Skeletal muscle satellite cell (primary cell): ENCODE measurements around the gene CA12.
A peak's percentile ranks its signal among the peaks of the same experiment; 100 is the strongest.

Experiments used
- H3K27me3 ChIP-seq: 2 replicates; pipeline ENCODE4 v1.7.0; 2013; ENCODE audit warnings: low read length; ENCODE audit not compliant: control insufficient read depth, insufficient read depth
- H3K36me3 ChIP-seq: 2 replicates; pipeline ENCODE4 v1.7.0; 2013; ENCODE audit warnings: mild to moderate bottlenecking, control low read depth, low read length; ENCODE audit not compliant: insufficient read depth
- H3K4me1 ChIP-seq: 2 replicates; pipeline ENCODE4 v1.7.0; 2013; ENCODE audit warnings: low read length; ENCODE audit not compliant: control insufficient read depth, insufficient read depth
- H3K4me2 ChIP-seq: 2 replicates; pipeline ENCODE4 v1.7.0; 2013; ENCODE audit warnings: mild to moderate bottlenecking, low read length
- H3K4me3 ChIP-seq: 2 replicates; pipeline ENCODE4 v1.7.0; 2013; ENCODE audit warnings: low read length
- H3K9ac ChIP-seq: 2 replicates; pipeline ENCODE4 v1.7.0; 2013; ENCODE audit warnings: mild to moderate bottlenecking, low read depth, low read length, moderate library complexity
- H3K9me3 ChIP-seq: replicated peaks from 2 replicates; pipeline ENCODE4 v1.7.0; 2013; ENCODE audit warnings: mild to moderate bottlenecking, control low read depth, low read length

The CA12 gene

GRCh38 chr15:63372018-63372705, 9.5 kb downstream of the CA12 start:
- Histone ChIP-seq H3K27me3 (no peaks in the 10 kb centered on the region), H3K4me2 (peak overlapping the region; percentile 81), H3K4me3 (peak overlapping the region; percentile 56), H3K9ac (peak overlapping the region; percentile 70), H3K4me1 (peaks cover 55% of the 10 kb centered on the region), H3K36me3 (peaks cover 4% of the 10 kb centered on the region), H3K9me3 (no peaks in the 10 kb centered on the region)

DNA sequence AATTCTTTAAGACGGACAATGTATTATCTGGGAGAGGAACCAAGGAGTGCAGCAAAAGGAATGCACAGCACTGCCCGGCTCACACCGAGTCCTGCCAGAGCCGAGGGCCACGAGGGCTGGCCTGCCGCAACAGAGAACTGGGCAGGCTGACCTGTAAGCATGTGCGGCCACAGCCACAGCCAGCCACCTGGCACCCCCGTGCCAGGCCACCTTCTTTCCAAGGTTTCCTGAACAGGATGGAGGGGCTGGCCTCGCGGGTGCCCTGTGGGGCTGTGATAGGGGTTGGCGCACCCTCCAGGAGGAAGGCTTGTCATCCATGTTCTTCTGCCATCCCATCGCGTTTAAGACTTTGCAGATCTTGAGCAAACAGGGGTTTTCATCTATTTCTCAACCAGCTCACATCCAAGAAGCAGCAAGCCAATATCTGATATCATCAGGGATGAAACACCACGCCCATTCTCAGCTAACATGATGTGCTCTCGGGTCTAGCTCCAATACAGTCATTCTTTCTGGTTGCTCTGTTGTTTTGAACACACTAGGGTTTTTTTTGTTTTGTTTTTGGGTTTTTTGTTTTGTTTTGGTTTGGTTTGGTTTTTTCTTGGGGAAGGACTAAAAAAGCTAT, 10.2 kb downstream of the CA12 start:
- peak overlapping the region; percentile 56 for H3K4me3 ChIP-seq
- peak overlapping the region; percentile 70 for H3K9ac ChIP-seq
- H3K27me3 ChIP-seq: no peaks in the 10 kb centered on the region
- peaks cover 55% of the 10 kb centered on the region for H3K4me1 ChIP-seq
- H3K4me2 ChIP-seq: peak overlapping the region; percentile 81
- no peaks in the 10 kb centered on the region for H3K9me3 ChIP-seq
- H3K36me3 ChIP-seq: peaks cover 4% of the 10 kb centered on the region

DNA sequence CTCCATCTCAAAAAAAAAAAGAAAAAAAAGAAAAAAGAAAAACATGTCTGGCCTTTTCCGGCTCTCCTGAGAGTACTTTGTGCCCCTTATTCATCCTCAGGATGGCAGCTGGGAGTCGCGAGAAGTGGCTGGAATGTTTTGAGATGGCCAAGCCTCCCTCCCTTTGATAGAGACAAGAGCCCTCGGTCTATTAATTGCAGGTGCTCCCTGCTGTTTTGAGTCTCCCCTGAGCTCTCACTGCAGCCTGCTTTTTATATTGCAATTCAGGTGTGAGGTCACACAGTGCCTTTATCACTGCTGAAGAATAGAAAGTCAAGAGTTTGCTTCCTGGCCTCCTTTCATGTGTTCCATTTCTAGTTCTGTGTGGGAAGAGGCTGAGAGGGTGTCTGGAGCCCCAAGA, 10.9 kb downstream of the CA12 start:
- no peak overlapping the region for H3K4me2 ChIP-seq
- H3K9me3 ChIP-seq: no peaks in the 10 kb centered on the region
- peaks cover 49% of the 10 kb centered on the region for H3K4me1 ChIP-seq
- no peaks in the 10 kb centered on the region for H3K27me3 ChIP-seq
- H3K9ac ChIP-seq: no peak overlapping the region
- no peak overlapping the region for H3K4me3 ChIP-seq
- H3K36me3 ChIP-seq: peaks cover 4% of the 10 kb centered on the region

DNA sequence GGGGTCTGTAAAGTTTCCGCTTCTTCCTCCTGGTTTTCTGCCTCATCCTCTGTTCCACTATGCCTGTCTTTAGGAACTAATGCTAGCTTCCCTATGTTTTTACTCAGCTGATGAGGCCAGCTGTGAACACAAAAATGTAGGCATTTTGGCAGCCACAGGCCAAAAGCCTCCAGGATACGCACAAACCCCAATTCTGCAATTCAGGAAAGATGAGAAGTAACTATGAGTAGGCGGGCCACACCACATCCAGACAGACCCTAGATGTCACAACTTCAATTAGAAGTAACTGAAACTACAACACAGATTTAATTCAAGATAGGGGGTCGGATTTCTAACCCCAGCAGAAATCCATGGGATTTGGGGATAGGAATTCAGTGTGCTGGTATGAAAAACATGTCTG, 11.9 kb downstream of the CA12 start:
- no peaks in the 10 kb centered on the region for H3K9me3 ChIP-seq
- H3K4me2 ChIP-seq: no peak overlapping the region
- no peak overlapping the region for H3K4me3 ChIP-seq
- no peaks in the 10 kb centered on the region for H3K27me3 ChIP-seq
- H3K9ac ChIP-seq: no peak overlapping the region
- peaks cover 4% of the 10 kb centered on the region for H3K36me3 ChIP-seq
- H3K4me1 ChIP-seq: peaks cover 39% of the 10 kb centered on the region

DNA sequence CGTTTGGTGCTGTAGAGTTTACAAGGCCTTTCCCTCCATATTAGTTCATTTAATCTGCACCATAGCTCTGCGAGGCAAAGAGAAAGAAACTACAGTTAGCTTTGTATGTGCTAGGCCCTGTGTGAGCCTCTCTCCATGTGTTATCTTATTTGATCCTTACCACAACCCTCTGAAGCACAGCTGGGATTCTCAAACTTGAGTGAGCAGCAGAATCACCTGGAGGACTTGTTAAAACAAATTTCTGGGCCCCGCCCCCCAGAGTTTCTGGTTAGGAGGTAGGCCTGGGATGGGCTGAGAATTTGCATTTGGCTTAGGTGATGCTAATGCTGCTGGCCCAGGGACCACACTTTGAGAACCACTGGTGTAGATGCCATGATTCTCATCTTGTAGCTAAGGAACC, 12.3 kb downstream of the CA12 start:
- Histone ChIP-seq H3K36me3 (peaks cover 4% of the 10 kb centered on the region), H3K27me3 (no peaks in the 10 kb centered on the region), H3K4me2 (no peak overlapping the region), H3K4me3 (no peak overlapping the region), H3K4me1 (peaks cover 34% of the 10 kb centered on the region), H3K9me3 (no peaks in the 10 kb centered on the region), H3K9ac (no peak overlapping the region)

- Histone ChIP-seq H3K9ac (no peak overlapping the region), H3K4me1 (peaks cover 26% of the 10 kb centered on the region), H3K4me3 (no peak overlapping the region), H3K36me3 (peaks cover 4% of the 10 kb centered on the region), H3K9me3 (no peaks in the 10 kb centered on the region), H3K27me3 (no peaks in the 10 kb centered on the region), H3K4me2 (no peak overlapping the region)
Measured at GRCh38 chr15:63368503-63368902, 13.1 kb downstream of the CA12 start.

DNA sequence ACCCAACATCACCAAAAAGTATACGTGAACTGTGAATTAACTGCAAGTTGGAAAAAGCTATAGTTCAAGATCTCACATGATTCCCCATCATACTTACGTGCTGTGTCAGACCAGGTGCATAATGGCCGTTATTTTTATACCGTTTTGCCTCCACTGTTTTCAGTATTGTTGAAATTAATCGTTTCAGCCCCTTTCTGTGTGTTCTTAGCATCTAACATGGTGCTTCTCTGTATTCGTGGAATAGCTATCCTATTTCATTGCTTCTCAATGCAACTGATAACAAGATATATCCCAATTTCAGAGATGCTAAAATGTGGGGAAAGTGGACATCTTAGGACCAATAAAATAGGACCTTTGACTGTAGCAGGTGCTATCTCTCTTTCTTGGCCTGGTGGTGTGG, 13.7 kb downstream of the CA12 start:
- Histone ChIP-seq H3K4me1 (peaks cover 20% of the 10 kb centered on the region), H3K9ac (no peak overlapping the region), H3K27me3 (no peaks in the 10 kb centered on the region), H3K9me3 (no peaks in the 10 kb centered on the region), H3K36me3 (peaks cover 4% of the 10 kb centered on the region), H3K4me3 (no peak overlapping the region), H3K4me2 (no peak overlapping the region)

GRCh38 chr15:63367390-63367789, 14.3 kb downstream of the CA12 start:
- H3K4me1 ChIP-seq: peaks cover 15% of the 10 kb centered on the region
- H3K9me3 ChIP-seq: no peaks in the 10 kb centered on the region
- peaks cover 4% of the 10 kb centered on the region for H3K36me3 ChIP-seq
- no peak overlapping the region for H3K9ac ChIP-seq
- no peaks in the 10 kb centered on the region for H3K27me3 ChIP-seq
- no peak overlapping the region for H3K4me2 ChIP-seq
- no peak overlapping the region for H3K4me3 ChIP-seq

DNA sequence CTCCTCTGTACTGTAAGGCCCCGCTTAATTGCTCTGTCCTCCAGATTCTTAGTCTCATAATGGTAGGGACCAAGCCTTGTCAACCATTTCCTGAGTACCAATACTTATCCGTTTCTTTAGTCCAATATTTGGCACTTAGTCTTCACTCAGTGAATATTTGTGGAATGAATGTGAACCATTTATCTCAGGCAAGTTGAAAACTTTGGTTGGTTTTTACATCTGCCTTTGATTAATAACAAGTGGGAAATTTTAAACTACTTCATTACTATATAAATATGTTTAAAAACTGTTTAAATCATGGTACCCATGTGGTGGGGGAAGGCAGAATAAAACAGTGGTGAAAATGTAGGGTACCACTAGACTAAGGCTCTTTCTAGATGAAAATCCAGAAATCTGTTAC, 15.2 kb downstream of the CA12 start:
- Histone ChIP-seq H3K9ac (no peak overlapping the region), H3K9me3 (no peaks in the 10 kb centered on the region), H3K4me1 (peaks cover 7% of the 10 kb centered on the region), H3K27me3 (no peaks in the 10 kb centered on the region), H3K4me2 (no peak overlapping the region), H3K4me3 (no peak overlapping the region), H3K36me3 (peaks cover 4% of the 10 kb centered on the region)

DNA sequence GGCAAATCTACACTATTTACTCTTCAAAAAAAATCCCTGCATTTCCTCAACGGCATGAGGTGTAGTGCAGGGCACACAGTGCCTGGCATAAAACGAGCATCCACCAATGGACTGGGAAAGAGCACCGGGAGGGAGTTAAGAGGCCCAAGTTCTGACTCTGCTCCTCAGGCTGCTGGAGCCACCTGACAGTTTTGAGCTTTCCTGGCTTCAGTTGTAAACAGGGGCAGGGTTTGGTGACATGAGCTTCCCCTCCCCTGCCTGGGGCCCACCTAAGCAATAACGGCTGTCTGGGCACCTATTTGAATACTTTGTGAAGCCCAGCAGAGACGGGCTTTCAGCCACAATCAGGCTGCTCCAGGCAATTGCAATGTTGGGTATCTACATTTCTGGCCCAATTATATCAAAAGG, 16.4 kb downstream of the CA12 start:
- Histone ChIP-seq H3K4me3 (no peak overlapping the region), H3K4me1 (no peaks in the 10 kb centered on the region), H3K27me3 (no peaks in the 10 kb centered on the region), H3K9me3 (no peaks in the 10 kb centered on the region), H3K4me2 (no peak overlapping the region), H3K36me3 (peaks cover 4% of the 10 kb centered on the region), H3K9ac (no peak overlapping the region)

GRCh38 chr15:63364399-63365272, 17.0 kb downstream of the CA12 start:
- H3K4me2 ChIP-seq: no peak overlapping the region
- no peak overlapping the region for H3K9ac ChIP-seq
- H3K4me3 ChIP-seq: no peak overlapping the region
- H3K9me3 ChIP-seq: no peaks in the 10 kb centered on the region
- H3K4me1 ChIP-seq: no peaks in the 10 kb centered on the region
- no peaks in the 10 kb centered on the region for H3K27me3 ChIP-seq
- peaks cover 4% of the 10 kb centered on the region for H3K36me3 ChIP-seq
